Activated CD4-positive, alpha-beta T cell treated with anti-CD3 and anti-CD28 coated beads, Interleukin-2, amount 50 U/mL, for 16 hours (primary cell): ENCODE measurements around the gene SHLD2.
"Not testable (repeated sequence)": the region's sequence is repeated elsewhere in the genome, so short reads cannot be mapped to it uniquely, and the experiment has no call there.

ENCODE experiments used
- DNase-seq: peaks from one replicate; pipeline ENCODE4 v3.0.0-alpha.2; 2020

The SHLD2 gene

GRCh38 chr10:87084291-87084782 lies 10.7 kb upstream of the SHLD2 start:
- peak; percentile 79 for DNase-seq

- DNase-seq = no peak
These were observed 9.5 kb upstream of the SHLD2 start for GRCh38 chr10:87085537-87085936.

- DNase-seq = no peak
These were observed 5.3 kb upstream of the SHLD2 start for GRCh38 chr10:87089746-87090145.

- DNase-seq = no peak
These were observed 4.2 kb upstream of the SHLD2 start for GRCh38 chr10:87090779-87091178.

GRCh38 chr10:87092376-87092860 lies 2.6 kb upstream of the SHLD2 start:
- DNase-seq = no peak

- DNase-seq = peak; percentile 70
These were observed 2.0 kb upstream of the SHLD2 start for GRCh38 chr10:87092861-87093631.

- DNase-seq = peak; percentile 79
These were observed 1.2 kb upstream of the SHLD2 start for GRCh38 chr10:87093632-87094372.

- peak; percentile 72 for DNase-seq
These were observed 385 bp downstream of the SHLD2 start for GRCh38 chr10:87095236-87095945.

- DNase-seq = no peak
These were observed 7.0 kb downstream of the SHLD2 start for GRCh38 chr10:87101996-87102395.

- DNase-seq = not testable (repeated sequence)
These were observed 9.7 kb downstream of the SHLD2 start for GRCh38 chr10:87104727-87105126.

GRCh38 chr10:87105446-87106124 lies 10.6 kb downstream of the SHLD2 start:
- DNase-seq = no peak

- DNase-seq = not testable (repeated sequence)
These were observed 23.1 kb downstream of the SHLD2 start for GRCh38 chr10:87118122-87118521.

- not testable (repeated sequence) for DNase-seq
These were observed 24.0 kb downstream of the SHLD2 start for GRCh38 chr10:87119029-87119428.

- not testable (repeated sequence) for DNase-seq
These were observed 28.3 kb downstream of the SHLD2 start for GRCh38 chr10:87123351-87123750.

GRCh38 chr10:87127048-87127447 lies 32.0 kb downstream of the SHLD2 start:
- not testable (repeated sequence) for DNase-seq

- DNase-seq = not testable (repeated sequence)
These were observed 32.7 kb downstream of the SHLD2 start for GRCh38 chr10:87127607-87128156.

GRCh38 chr10:87132176-87132575 lies 37.2 kb downstream of the SHLD2 start:
- not testable (repeated sequence) for DNase-seq

- not testable (repeated sequence) for DNase-seq
These were observed 38.9 kb downstream of the SHLD2 start for GRCh38 chr10:87133936-87134335.

- DNase-seq = not testable (repeated sequence)
These were observed 39.4 kb downstream of the SHLD2 start for GRCh38 chr10:87134440-87134839.

GRCh38 chr10:87137478-87137877 lies 42.5 kb downstream of the SHLD2 start:
- DNase-seq = not testable (repeated sequence)

- DNase-seq = not testable (repeated sequence)
These were observed 47.5 kb downstream of the SHLD2 start for GRCh38 chr10:87142230-87143108.
